Panc1 (cell line): ENCODE measurements around the gene SCCPDH.

Experiments
- CTCF ChIP-seq: fragments of 450-650 bp; IDR thresholded peaks from 2 replicates; pipeline ENCODE4 v1.5.1; 2017; ENCODE audit warnings: mild to moderate bottlenecking
- POLR2AphosphoS5 ChIP-seq: IDR thresholded peaks from 2 replicates; pipeline ENCODE4 v1.6.1; 2012; ENCODE audit warnings: mild to moderate bottlenecking, low read depth, low read length, moderate library complexity
- TCF7L2 ChIP-seq: IDR thresholded peaks from 2 replicates; pipeline ENCODE4 v1.6.1; 2011; ENCODE audit warnings: mild to moderate bottlenecking, low read depth, low read length, inconsistent platforms

GRCh38 chr1:246698466-246699094, 25.6 kb upstream of the SCCPDH start:
- TF ChIP-seq CTCF (no peak), TCF7L2 (no peak), POLR2AphosphoS5 (no peak)
